Keratinocyte (primary cell): ENCODE results near the gene UGT1A10.
"Not testable (repeated sequence)": the region's sequence is repeated elsewhere in the genome, so short reads cannot be mapped to it uniquely, and the experiment has no call there.

Source experiments
- CTCF ChIP-seq, 3 experiments: IDR thresholded peaks in 1 of 3; conservative IDR thresholded peaks in 1 of 3; optimal IDR thresholded peaks in 1 of 3; 2 replicates in 2 of 3; 3 replicates in 1 of 3; pipeline versions ENCODE3 to v1.5.1; 2011; ENCODE audit warnings: low read length in 3 of 3, mild to moderate bottlenecking in 3 of 3, moderate library complexity in 2 of 3, control low read depth in 1 of 3, inconsistent platforms in 1 of 3; ENCODE audit not compliant: insufficient read depth in 2 of 3; ENCODE audit errors: extremely low read depth in 1 of 3
- EZH2 ChIP-seq: IDR thresholded peaks from one replicate; pipeline ENCODE4 v1.6.1; 2012; ENCODE audit warnings: inconsistent platforms, mild to moderate bottlenecking, low read length, moderate library complexity

GRCh38 chr2:233592706-233593105, 43.5 kb upstream of the UGT1A10 start:
- TF ChIP-seq CTCF (optimal IDR thresholded peaks at IDR 0.05 in 1 of 3, IDR thresholded peaks at IDR 0.05 in 1 of 3, conservative IDR thresholded peaks at IDR 0.05 in 1 of 3; ENCODE audit: extremely low read depth in 1 of 3, insufficient read depth in 2 of 3, low read length in 3 of 3); EZH2: not testable (repeated sequence)
